ENCODE data around the gene LILRA2.

Gene LILRA2

DNA sequence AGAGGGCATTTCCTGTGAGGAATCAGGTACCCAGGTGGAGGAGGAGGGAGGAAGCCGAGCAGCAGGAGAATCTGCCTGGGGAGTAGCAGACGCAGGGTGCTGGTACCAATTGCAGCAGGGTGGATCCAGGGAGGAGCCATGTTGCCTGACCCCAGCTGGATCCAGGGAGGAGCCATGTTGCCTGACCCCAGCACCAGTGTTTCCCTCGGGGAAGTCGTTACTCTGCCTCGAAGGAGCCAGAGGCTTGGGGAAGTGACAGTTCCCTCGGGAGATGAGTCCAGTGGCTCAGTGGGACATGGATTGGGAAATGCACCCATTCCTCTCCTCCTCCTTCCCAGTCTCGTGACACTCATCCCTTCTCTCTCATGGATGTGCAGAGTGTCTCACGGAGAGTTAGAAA, 39.4 kb upstream of the LILRA2 start:
- DNase-seq (ENCODE audit: low read depth), result no peak
- TF ChIP-seq, protein P1, sequence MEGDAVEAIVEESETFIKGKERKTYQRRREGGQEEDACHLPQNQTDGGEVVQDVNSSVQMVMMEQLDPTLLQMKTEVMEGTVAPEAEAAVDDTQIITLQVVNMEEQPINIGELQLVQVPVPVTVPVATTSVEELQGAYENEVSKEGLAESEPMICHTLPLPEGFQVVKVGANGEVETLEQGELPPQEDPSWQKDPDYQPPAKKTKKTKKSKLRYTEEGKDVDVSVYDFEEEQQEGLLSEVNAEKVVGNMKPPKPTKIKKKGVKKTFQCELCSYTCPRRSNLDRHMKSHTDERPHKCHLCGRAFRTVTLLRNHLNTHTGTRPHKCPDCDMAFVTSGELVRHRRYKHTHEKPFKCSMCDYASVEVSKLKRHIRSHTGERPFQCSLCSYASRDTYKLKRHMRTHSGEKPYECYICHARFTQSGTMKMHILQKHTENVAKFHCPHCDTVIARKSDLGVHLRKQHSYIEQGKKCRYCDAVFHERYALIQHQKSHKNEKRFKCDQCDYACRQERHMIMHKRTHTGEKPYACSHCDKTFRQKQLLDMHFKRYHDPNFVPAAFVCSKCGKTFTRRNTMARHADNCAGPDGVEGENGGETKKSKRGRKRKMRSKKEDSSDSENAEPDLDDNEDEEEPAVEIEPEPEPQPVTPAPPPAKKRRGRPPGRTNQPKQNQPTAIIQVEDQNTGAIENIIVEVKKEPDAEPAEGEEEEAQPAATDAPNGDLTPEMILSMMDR (IDR thresholded peaks at IDR 0.05; ENCODE audit: control insufficient read depth, insufficient read depth, low read depth, low read length, missing control alignments), result no peak
- H3K4me3 ChIP-seq (ENCODE audit: control insufficient read depth, low read depth, low read length), result no peak overlapping the region

DNA sequence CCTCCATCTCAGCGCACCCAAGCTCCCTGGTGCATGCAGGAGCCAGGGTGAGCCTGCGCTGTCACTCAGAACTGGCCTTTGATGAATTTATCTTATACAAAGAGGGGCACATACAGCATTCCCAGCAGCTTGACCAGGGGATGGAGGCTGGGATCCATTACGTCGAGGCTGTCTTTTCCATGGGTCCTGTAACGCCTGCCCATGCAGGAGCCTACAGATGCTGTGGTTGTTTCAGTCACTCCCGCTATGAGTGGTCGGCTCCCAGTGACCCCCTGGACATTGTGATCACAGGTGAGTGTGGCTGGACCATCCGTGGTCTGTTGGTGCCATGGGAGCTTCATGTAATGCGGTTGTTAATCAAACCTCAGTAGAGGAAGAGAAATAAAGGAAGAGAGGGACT, 38.0 kb upstream of the LILRA2 start:
- DNase-seq (ENCODE audit: low read depth), result no peak
- TF ChIP-seq, protein P1 (IDR thresholded peaks at IDR 0.05; ENCODE audit: control insufficient read depth, insufficient read depth, low read depth, low read length, missing control alignments), result no peak
- no peak overlapping the region for H3K4me3 ChIP-seq (ENCODE audit: control insufficient read depth, low read depth, low read length)

DNA sequence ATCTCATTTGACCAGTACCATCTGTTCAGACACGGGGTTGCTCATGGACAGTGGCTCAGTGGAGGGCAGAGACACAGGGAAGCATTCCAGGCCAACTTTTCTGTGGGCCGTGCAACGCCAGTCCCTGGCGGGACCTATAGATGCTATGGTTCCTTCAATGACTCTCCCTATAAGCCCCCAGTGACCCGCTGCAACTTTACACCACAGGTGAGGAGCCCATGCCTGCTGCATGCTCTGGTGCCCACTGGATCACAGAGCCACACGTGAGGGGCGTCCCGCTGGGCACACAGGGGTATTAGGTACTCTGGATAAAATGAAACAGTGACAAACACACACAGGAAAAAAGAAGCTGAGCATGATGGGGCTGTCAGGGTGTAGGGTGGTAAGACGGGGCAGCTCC, 36.6 kb upstream of the LILRA2 start:
- DNase-seq (ENCODE audit: low read depth), result no peak
- TF ChIP-seq, protein P1 (IDR thresholded peaks at IDR 0.05; ENCODE audit: control insufficient read depth, insufficient read depth, low read depth, low read length, missing control alignments), result no peak
- H3K4me3 ChIP-seq (ENCODE audit: control insufficient read depth, low read depth, low read length), result no peak overlapping the region

DNA sequence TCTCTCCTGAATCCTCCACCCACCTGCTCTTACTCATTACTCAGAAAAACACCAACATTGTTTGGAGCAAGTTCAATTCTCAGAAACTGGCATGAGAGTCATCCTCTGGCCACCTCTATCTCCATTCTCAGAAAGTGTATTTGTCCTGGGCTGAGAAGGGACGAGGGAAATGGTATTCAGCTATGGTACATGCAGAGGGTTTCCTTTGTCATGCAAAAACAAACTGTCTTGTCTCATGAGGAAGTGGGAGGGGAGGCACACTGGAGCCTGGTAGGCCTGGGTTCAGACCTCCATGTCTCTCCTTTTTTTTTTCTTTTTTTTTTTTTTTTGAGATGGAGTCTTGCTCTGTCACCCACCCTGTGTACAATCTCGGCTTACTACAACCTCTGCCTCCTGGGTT, 31.9 kb upstream of the LILRA2 start:
- H3K4me3 ChIP-seq (ENCODE audit: control insufficient read depth, low read depth, low read length), result no peak overlapping the region
- no peak for DNase-seq (ENCODE audit: low read depth)
- TF ChIP-seq, protein P1 (IDR thresholded peaks at IDR 0.05; ENCODE audit: control insufficient read depth, insufficient read depth, low read depth, low read length, missing control alignments), result no peak

DNA sequence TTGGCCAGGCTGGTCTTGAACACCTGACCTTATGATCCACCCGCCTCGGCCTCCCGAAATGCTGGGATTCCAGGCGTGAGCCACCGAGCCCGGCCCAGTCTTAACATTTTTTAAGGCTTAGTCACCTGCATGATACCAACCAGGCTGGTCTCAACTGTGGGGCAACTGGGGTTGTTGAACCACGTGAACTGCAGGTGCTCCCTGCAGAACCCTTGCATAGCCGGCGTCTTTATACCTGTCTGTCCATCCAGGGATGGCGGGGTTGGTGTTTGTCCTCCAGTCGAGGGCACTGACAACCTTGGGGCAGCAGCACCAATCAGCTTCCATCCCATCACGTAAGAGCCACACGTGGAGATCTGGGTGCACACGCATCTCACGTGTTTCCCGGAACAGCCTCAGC, 24.8 kb upstream of the LILRA2 start:
- DNase-seq (ENCODE audit: low read depth), result no peak
- no peak overlapping the region for H3K4me3 ChIP-seq (ENCODE audit: control insufficient read depth, low read depth, low read length)
- TF ChIP-seq, protein P1 (IDR thresholded peaks at IDR 0.05; ENCODE audit: control insufficient read depth, insufficient read depth, low read depth, low read length, missing control alignments), result no peak

DNA sequence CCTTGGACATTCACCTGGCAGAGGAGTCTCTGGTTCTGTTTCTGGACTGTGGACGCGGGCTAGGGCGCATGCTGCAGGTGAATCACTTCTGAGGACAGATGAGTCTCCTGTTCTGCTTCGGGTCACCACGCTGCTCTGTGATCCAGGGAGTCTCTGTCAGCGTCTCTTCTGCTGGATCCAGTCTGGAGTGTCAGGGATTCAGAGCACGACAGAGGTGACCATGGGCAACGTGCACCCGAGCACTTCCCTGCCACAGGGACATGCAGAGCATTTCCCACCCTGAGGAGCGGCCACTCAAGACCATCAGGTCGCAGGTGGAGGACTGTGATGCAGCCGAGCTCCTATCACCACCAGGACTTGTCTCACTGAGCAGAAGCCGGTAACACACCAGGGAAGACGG, 24.4 kb upstream of the LILRA2 start:
- TF ChIP-seq, protein P1 (IDR thresholded peaks at IDR 0.05; ENCODE audit: control insufficient read depth, insufficient read depth, low read depth, low read length, missing control alignments), result no peak
- no peak for DNase-seq (ENCODE audit: low read depth)
- no peak overlapping the region for H3K4me3 ChIP-seq (ENCODE audit: control insufficient read depth, low read depth, low read length)

DNA sequence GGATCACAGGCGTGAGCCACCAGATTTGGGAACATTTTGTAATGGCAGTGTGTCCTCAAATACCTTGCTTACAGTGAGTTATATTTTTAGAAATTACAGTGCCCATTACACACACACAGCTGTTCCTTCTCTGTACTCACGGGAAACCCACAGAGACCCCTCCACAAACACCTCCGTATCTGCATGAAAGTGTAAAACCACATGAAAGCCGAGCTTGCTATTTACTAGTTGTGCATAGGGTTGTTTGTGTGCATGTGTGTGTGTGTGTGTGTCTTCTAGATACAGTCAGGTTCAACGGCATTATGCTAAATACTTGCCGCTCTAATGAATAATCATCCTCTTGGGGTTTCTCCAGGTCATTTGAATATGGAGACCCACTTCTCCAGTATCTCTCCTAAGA, 22.3 kb upstream of the LILRA2 start:
- no peak for DNase-seq (ENCODE audit: low read depth)
- TF ChIP-seq, protein P1 (IDR thresholded peaks at IDR 0.05; ENCODE audit: control insufficient read depth, insufficient read depth, low read depth, low read length, missing control alignments), result no peak
- no peak overlapping the region for H3K4me3 ChIP-seq (ENCODE audit: control insufficient read depth, low read depth, low read length)

All from AG09309 (cell line).